Keratinocyte (primary cell): ENCODE data around the gene SERINC1. TPM values are rescaled to one million over a fixed set of nuclear protein-coding genes. Genes with fewer than 3 reads are reported as not detected.
"Not testable (repeated sequence)": the region's sequence is repeated elsewhere in the genome, so short reads cannot be mapped to it uniquely, and the experiment has no call there.

Experiments used
- DNase-seq: peaks from one replicate; pipeline ENCODE4 v3.0.0-alpha.2; 2011; ENCODE audit warnings: low read depth, missing footprints, low spot score
- FAIRE-seq: peaks from 2 replicates; lab custom pipeline; 2011; peaks lifted over from hg19 to GRCh38; lab: Jason Lieb, UNC
- H2AFZ ChIP-seq: 2 replicates; pipeline ENCODE4 v1.6.0; 2012; ENCODE audit warnings: low read length, control low read depth, inconsistent platforms; ENCODE audit not compliant: control insufficient read depth
- H3K27ac ChIP-seq: 2 replicates; pipeline ENCODE4 v1.5.1; 2011; ENCODE audit warnings: low read length; ENCODE audit not compliant: control insufficient read depth, insufficient read depth
- H3K27me3 ChIP-seq: 3 replicates; pipeline ENCODE4 v1.6.0; 2011; ENCODE audit warnings: low read length; ENCODE audit not compliant: control insufficient read depth, insufficient read depth; ENCODE audit errors: extremely low read depth
- H3K36me3 ChIP-seq, 2 experiments: 2 replicates in 1 of 2; 3 replicates in 1 of 2; pipeline ENCODE4 v1.5.1; 2011; ENCODE audit warnings: low read length in 2 of 2, mild to moderate bottlenecking in 1 of 2; ENCODE audit not compliant: control insufficient read depth in 2 of 2, insufficient read depth in 2 of 2; ENCODE audit errors: extremely low read depth in 1 of 2
- H3K4me1 ChIP-seq: 3 replicates; pipeline ENCODE4 v1.5.1; 2011; ENCODE audit warnings: low read length; ENCODE audit not compliant: control insufficient read depth, insufficient read depth; ENCODE audit errors: extremely low read depth
- H3K4me2 ChIP-seq: 3 replicates; pipeline ENCODE4 v1.6.0; 2011; ENCODE audit warnings: low read depth, low read length; ENCODE audit not compliant: control insufficient read depth, insufficient read depth; ENCODE audit errors: extremely low read depth
- H3K4me3 ChIP-seq, 3 experiments: fragments of 200-600 bp in 1 of 3; sonication (generic) in 1 of 3; 2 replicates in 2 of 3; 3 replicates in 1 of 3; pipeline ENCODE4 v1.5.1; 2011 to 2016; ENCODE audit warnings: low read length in 3 of 3, mild to moderate bottlenecking in 3 of 3, control low read depth in 2 of 3, inconsistent platforms in 1 of 3, low read depth in 1 of 3, mixed read lengths in 1 of 3, mixed run types in 1 of 3, moderate library complexity in 1 of 3; ENCODE audit not compliant: control insufficient read depth in 2 of 3, insufficient read depth in 2 of 3; ENCODE audit errors: extremely low read depth in 1 of 3
- H3K79me2 ChIP-seq: 2 replicates; pipeline ENCODE4 v1.6.0; 2012; ENCODE audit warnings: low read length; ENCODE audit not compliant: control insufficient read depth, insufficient read depth
- H3K9ac ChIP-seq: 3 replicates; pipeline ENCODE4 v1.6.0; 2011; ENCODE audit warnings: low read length; ENCODE audit not compliant: control insufficient read depth, insufficient read depth; ENCODE audit errors: extremely low read depth
- H3K9me1 ChIP-seq: 3 replicates; pipeline ENCODE4 v1.6.0; 2011; ENCODE audit warnings: low read length; ENCODE audit not compliant: control insufficient read depth, insufficient read depth; ENCODE audit errors: extremely low read depth
- H3K9me3 ChIP-seq: 2 replicates; pipeline ENCODE4 v1.5.1; 2012; ENCODE audit warnings: low read depth, low read length; ENCODE audit not compliant: control insufficient read depth
- H4K20me1 ChIP-seq: 3 replicates; pipeline ENCODE4 v1.6.0; 2011; ENCODE audit warnings: low read length; ENCODE audit not compliant: control insufficient read depth, insufficient read depth; ENCODE audit errors: extremely low read depth
- EZH2 ChIP-seq: IDR thresholded peaks from one replicate; pipeline ENCODE4 v1.6.1; 2012; ENCODE audit warnings: inconsistent platforms, mild to moderate bottlenecking, low read length, moderate library complexity
- dilution Hi-C: fragments of 300-500 bp; cut with MboI; formaldehyde crosslinking; loops from one replicate; pipeline ENCODE4 v1.7.0; 2020; ENCODE audit warnings: low sequenced_read_pairs; ENCODE audit not compliant: extremely low pct_ligation_motif_present
- polyA minus RNA-seq, 3 experiments: library from RNA; depleted of rRNA, polyadenylated mRNA; stranded (reverse); fragments of >200 nt; gene quantifications; 1 replicate in 1 of 3; 2 replicates in 1 of 3; 3 replicates in 1 of 3; pipeline ENCODE4 v1.2.3, GENCODE V29; 2011
- polyA plus RNA-seq, 5 experiments: library from polyadenylated mRNA; depleted of rRNA in 3 of 5; stranded (reverse) in 3 of 5; stranded (forward) in 1 of 5; unstranded in 1 of 5; fragments of >200 nt; gene quantifications; 1 replicate in 1 of 5; 2 replicates in 3 of 5; 3 replicates in 1 of 5; pipeline versions ENCODE4 v1.2.1 to v1.2.3, GENCODE V29; 2011 to 2012; ENCODE audit warnings: missing spikeins in 2 of 5, low read depth in 1 of 5, low replicate concordance in 1 of 5
- TF ChIP-seq, protein P1 (sequence below), 3 experiments: IDR thresholded peaks in 1 of 3; conservative IDR thresholded peaks in 1 of 3; optimal IDR thresholded peaks in 1 of 3; 2 replicates in 2 of 3; 3 replicates in 1 of 3; pipeline versions ENCODE3 to v1.5.1; 2011; ENCODE audit warnings: low read length in 3 of 3, mild to moderate bottlenecking in 3 of 3, moderate library complexity in 2 of 3, control low read depth in 1 of 3, inconsistent platforms in 1 of 3; ENCODE audit not compliant: insufficient read depth in 2 of 3; ENCODE audit errors: extremely low read depth in 1 of 3

The SERINC1 gene
- polyA plus RNA-seq (69.1 to 116 TPM (median 85.3 TPM) in 3 replicates), polyA minus RNA-seq (20.5 to 117 TPM (median 81.8 TPM) in 3 replicates)
- polyA plus RNA-seq (2011; ENCODE audit: low read depth) = 68.9 TPM
- polyA plus RNA-seq (2011; cell fraction: cytosol; rRNA removed) = 23.7 and 46.2 TPM in 2 replicates
- polyA plus RNA-seq (2011; cell fraction: nucleus; rRNA removed) = 105 and 159 TPM in 2 replicates
- polyA plus RNA-seq (2012; ENCODE audit: low replicate concordance) = 69.0 and 85.6 TPM in 2 replicates
- 55.8 TPM for polyA minus RNA-seq (2011; cell fraction: cytosol; rRNA and poly(A)+ RNA removed)
- 142 and 234 TPM in 2 replicates for polyA minus RNA-seq (2011; cell fraction: nucleus; rRNA and poly(A)+ RNA removed)

DNA sequence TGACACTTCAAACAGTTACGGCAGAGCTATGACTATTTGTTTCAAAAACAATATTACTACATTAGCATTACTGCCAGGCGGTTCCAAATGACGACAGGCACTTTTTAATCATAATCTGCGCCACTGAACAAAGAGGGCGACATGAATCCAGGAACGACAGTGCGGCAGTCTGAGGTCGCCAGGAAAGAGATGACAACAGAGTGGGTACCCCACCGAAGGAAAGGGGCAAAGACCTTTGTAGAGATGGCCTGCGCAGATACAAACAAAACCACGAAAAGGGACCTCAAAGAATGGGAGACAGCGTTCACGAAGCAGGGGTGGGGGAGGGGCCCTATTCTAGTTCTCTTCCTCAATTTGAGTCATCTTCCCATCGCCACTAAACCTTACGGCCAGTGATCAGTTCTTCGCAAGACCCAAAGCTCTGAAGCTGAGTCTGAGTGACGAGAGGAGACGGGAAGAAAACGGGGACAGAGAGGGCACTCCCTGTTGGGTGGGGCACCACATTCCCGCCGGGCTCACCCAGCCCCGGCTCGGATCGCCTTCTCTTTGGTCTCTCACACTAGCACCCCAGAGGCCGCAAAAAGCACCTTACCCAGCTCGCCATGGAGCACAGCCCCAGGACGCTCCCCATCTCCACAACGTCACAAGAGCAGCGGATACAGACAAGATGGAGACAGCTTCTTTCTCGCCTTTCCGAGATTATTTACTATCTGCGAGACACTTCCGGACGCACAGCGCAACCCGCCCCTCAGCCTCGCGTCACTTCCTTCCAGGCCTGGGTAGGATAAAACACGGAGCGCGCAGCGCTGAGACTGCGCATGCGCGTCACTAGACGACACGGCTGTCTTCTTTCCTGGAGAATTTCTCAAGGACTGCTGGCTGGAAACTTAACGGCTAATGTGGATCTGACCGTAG lies at the start of gene SERINC1:
TSS of gene SERINC1 (minus strand) at position 701 of the 915 bp plus-strand sequence. CDS start at position 631, 70 bp downstream.
- peaks cover 59% of the 10 kb centered on the region for H3K79me2 ChIP-seq
- peaks cover 5% of the 10 kb centered on the region for H3K4me1 ChIP-seq
- no peaks in the 10 kb centered on the region for H4K20me1 ChIP-seq
- TF ChIP-seq, protein P1, sequence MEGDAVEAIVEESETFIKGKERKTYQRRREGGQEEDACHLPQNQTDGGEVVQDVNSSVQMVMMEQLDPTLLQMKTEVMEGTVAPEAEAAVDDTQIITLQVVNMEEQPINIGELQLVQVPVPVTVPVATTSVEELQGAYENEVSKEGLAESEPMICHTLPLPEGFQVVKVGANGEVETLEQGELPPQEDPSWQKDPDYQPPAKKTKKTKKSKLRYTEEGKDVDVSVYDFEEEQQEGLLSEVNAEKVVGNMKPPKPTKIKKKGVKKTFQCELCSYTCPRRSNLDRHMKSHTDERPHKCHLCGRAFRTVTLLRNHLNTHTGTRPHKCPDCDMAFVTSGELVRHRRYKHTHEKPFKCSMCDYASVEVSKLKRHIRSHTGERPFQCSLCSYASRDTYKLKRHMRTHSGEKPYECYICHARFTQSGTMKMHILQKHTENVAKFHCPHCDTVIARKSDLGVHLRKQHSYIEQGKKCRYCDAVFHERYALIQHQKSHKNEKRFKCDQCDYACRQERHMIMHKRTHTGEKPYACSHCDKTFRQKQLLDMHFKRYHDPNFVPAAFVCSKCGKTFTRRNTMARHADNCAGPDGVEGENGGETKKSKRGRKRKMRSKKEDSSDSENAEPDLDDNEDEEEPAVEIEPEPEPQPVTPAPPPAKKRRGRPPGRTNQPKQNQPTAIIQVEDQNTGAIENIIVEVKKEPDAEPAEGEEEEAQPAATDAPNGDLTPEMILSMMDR (optimal IDR thresholded peaks at IDR 0.05 in 1 of 3, IDR thresholded peaks at IDR 0.05 in 1 of 3, conservative IDR thresholded peaks at IDR 0.05 in 1 of 3; ENCODE audit: extremely low read depth in 1 of 3, insufficient read depth in 2 of 3, low read length in 3 of 3) = no peak
- TF ChIP-seq EZH2 = no peak
- DNase-seq (peak; percentile 74), FAIRE-seq (peak; percentile 95)
- H3K27me3 ChIP-seq = no peaks in the 10 kb centered on the region
- peak within 1 kb of the TSS; percentile 99 for H3K27ac ChIP-seq
- no peaks in the 10 kb centered on the region for H3K9me3 ChIP-seq
- dilution Hi-C loops = no loop called here
- H3K4me2 ChIP-seq = peak within 1 kb of the TSS; percentile 84
- H2AFZ ChIP-seq = peak within 1 kb of the TSS; percentile 95
- peaks cover 0 to 4% of the 10 kb centered on the region in 2 experiments for H3K36me3 ChIP-seq
- peak within 1 kb of the TSS; percentile 73 to 87 (median 79) for H3K4me3 ChIP-seq
- peak within 1 kb of the TSS; percentile 100 for H3K9ac ChIP-seq
- H3K9me1 ChIP-seq = no peaks in the 10 kb centered on the region

DNA sequence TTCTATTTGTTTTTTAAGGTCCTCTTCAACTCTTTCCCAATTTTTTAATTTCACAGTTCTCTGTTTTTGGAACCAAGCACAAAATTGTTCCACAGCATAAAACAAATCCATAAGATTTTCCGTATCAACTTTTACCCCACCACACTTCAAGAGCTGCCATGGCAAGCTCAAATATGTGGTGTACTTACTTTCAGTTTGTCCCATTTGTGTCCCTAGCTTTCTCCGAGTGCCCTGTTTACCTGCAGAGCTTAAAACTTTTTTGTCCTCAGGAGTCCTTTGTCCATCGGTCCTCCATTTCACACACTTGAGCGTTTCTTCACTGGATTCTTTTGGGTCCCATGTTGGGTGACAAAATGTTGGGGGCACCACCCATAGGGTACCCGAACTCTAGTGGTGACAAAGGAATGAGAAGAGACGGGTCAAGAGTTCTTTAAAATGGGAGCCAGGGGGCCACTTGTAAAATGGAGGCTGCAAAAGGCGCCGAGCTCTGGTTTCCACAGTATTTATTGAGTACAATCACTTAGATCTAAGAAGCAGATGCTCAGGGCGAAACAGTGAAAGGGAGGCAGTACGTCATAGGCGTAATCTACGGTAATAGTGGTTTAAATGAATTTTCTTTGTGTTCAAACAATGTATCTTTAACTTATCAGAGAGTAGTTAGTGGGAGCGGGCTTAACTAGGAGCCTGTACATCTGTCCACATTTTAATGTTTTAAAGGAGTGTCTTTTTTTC lies 39.8 kb upstream of the SERINC1 start:
- TF ChIP-seq, protein P1 (optimal IDR thresholded peaks at IDR 0.05 in 1 of 3, IDR thresholded peaks at IDR 0.05 in 1 of 3, conservative IDR thresholded peaks at IDR 0.05 in 1 of 3; ENCODE audit: extremely low read depth in 1 of 3, insufficient read depth in 2 of 3, low read length in 3 of 3) = no peak
- dilution Hi-C loops = no loop called here
- Histone ChIP-seq H3K4me1 (no peaks in the 10 kb centered on the region), H3K79me2 (no peaks in the 10 kb centered on the region), H3K4me3 (no peak overlapping the region), H3K9me3 (no peaks in the 10 kb centered on the region), H3K9ac (no peak overlapping the region), H4K20me1 (no peaks in the 10 kb centered on the region), H3K27me3 (no peaks in the 10 kb centered on the region), H2AFZ (no peak overlapping the region), H3K9me1 (no peaks in the 10 kb centered on the region), H3K27ac (no peak overlapping the region), H3K4me2 (no peak overlapping the region), H3K36me3 (no peaks in the 10 kb centered on the region)
- DNase-seq (no peak), FAIRE-seq (no peak)

DNA sequence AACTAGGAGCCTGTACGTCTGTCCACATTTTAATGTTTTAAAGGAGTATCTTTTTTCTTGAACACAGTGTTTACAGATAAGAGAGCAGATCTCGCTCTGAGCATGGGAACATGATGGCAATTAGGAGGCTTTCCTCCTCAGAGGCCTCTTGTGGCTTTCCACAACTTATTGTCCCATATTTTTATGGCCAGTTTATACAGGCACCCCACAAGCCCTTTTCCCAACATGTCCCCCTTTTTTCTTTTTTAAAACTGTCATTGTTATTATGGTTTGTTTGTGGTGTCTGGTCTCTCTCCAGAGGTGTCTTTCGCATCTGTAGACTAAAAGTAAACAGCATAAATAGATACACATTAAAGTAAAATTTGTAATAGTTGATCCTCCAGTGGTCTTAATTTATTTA lies 33.6 kb upstream of the SERINC1 start:
- H4K20me1 ChIP-seq, DNase-seq, dilution Hi-C loops, H3K4me2 ChIP-seq, H3K9me3 ChIP-seq, H3K36me3 ChIP-seq, H3K27me3 ChIP-seq, FAIRE-seq, H3K9me1 ChIP-seq, H2AFZ ChIP-seq, H3K27ac ChIP-seq, H3K9ac ChIP-seq, H3K4me3 ChIP-seq, H3K79me2 ChIP-seq, H3K4me1 ChIP-seq: not testable (repeated sequence)
